SK-N-SH treated with all-trans-retinoic acid at 6 μM for 48 hours (cell line): Measurements from ENCODE around the gene MUSK.

ENCODE experiments used
- ATAC-seq: fragments of 200-7000 bp; cut with Tn5 transposase; 3 replicates; pipeline ENCODE4 v1.9.1; 2020; ENCODE audit warnings: mild to moderate bottlenecking, moderate library complexity
- ARNTL ChIP-seq: fragments of 450-650 bp; formaldehyde crosslinking; IDR thresholded peaks from 2 replicates; pipeline ENCODE4 v1.5.0; 2020; ENCODE audit warnings: low read depth, mild to moderate bottlenecking, moderate library complexity, borderline replicate concordance
- CREB5 ChIP-seq: fragments of 250-450 bp; sonication (Bioruptor Pico); IDR thresholded peaks from 2 replicates; pipeline ENCODE4 v1.5.1; 2020; ENCODE audit warnings: low read depth, mild to moderate bottlenecking, moderate library complexity
- CSDC2 ChIP-seq: fragments of 250-450 bp; sonication (Bioruptor Pico); IDR thresholded peaks from 2 replicates; pipeline ENCODE4 v1.5.0; 2020; ENCODE audit warnings: mild to moderate bottlenecking, moderate library complexity
- ESRRG ChIP-seq: fragments of 250-450 bp; sonication (Bioruptor Pico); IDR thresholded peaks from 2 replicates; pipeline ENCODE4 v1.6.1; 2021; ENCODE audit warnings: mild to moderate bottlenecking
- GLIS3 ChIP-seq: fragments of 250-450 bp; sonication (Bioruptor Pico); IDR thresholded peaks from 2 replicates; pipeline ENCODE4 v1.5.0; 2020; ENCODE audit warnings: mild to moderate bottlenecking, moderate library complexity
- ISL1 ChIP-seq: fragments of 250-450 bp; sonication (Bioruptor Pico); IDR thresholded peaks from 2 replicates; pipeline ENCODE4 v2.1.2; 2022; ENCODE audit warnings: mild to moderate bottlenecking, moderate library complexity
- OSR1 ChIP-seq: fragments of 250-450 bp; sonication (Bioruptor Pico); IDR thresholded peaks from 2 replicates; pipeline ENCODE4 v1.8.0; 2022; ENCODE audit warnings: moderate library complexity, mild to moderate bottlenecking, inconsistent platforms
- PPARA ChIP-seq: fragments of 250-450 bp; sonication (Bioruptor Pico); IDR thresholded peaks from 2 replicates; pipeline ENCODE4 v1.5.0; 2020; ENCODE audit warnings: mild to moderate bottlenecking, borderline replicate concordance
- RARB ChIP-seq: fragments of 250-450 bp; sonication (Bioruptor Pico); IDR thresholded peaks from 2 replicates; pipeline ENCODE4 v1.8.0; 2021; ENCODE audit warnings: mild to moderate bottlenecking, moderate library complexity
- SNAI2 ChIP-seq: fragments of 250-450 bp; sonication (Bioruptor Pico); IDR thresholded peaks from 2 replicates; pipeline ENCODE4 v1.5.0; 2020; ENCODE audit warnings: mild to moderate bottlenecking, moderate library complexity
- TCF4 ChIP-seq: fragments of 250-450 bp; sonication (Bioruptor Pico); IDR thresholded peaks from 2 replicates; pipeline ENCODE4 v1.8.0; 2021; ENCODE audit warnings: mild to moderate bottlenecking, moderate library complexity, borderline replicate concordance
- TOX ChIP-seq: fragments of 250-450 bp; sonication (Bioruptor Pico); IDR thresholded peaks from 2 replicates; pipeline ENCODE4 v1.8.0; 2021; ENCODE audit warnings: mild to moderate bottlenecking, moderate library complexity, borderline replicate concordance
- ZC3H10 ChIP-seq: fragments of 250-450 bp; sonication (Bioruptor Pico); IDR thresholded peaks from 2 replicates; pipeline ENCODE4 v1.5.1; 2021; ENCODE audit warnings: mild to moderate bottlenecking, moderate library complexity
- ZFP3 ChIP-seq: fragments of 250-450 bp; sonication (Bioruptor Pico); IDR thresholded peaks from 2 replicates; pipeline ENCODE4 v1.5.0; 2020; ENCODE audit warnings: mild to moderate bottlenecking, moderate library complexity
- ZFP30 ChIP-seq: fragments of 450-650 bp; formaldehyde crosslinking; IDR thresholded peaks from 2 replicates; pipeline ENCODE4 v1.5.0; 2022; ENCODE audit warnings: mild to moderate bottlenecking, moderate library complexity
- ZNF565 ChIP-seq: fragments of 450-650 bp; formaldehyde crosslinking; conservative IDR thresholded peaks from 2 replicates; pipeline ENCODE4 v1.5.0; 2020; ENCODE audit warnings: low read depth, mild to moderate bottlenecking, moderate library complexity
- ZNF70 ChIP-seq: fragments of 450-650 bp; formaldehyde crosslinking; IDR thresholded peaks from 2 replicates; pipeline ENCODE4 v1.5.0; 2020; ENCODE audit warnings: mild to moderate bottlenecking, moderate library complexity
- ZNF8 ChIP-seq: fragments of 450-650 bp; formaldehyde crosslinking; IDR thresholded peaks from 2 replicates; pipeline ENCODE4 v1.5.0; 2020; ENCODE audit warnings: mild to moderate bottlenecking, moderate library complexity
- TF ChIP-seq, protein P1 (sequence below): fragments of 250-450 bp; sonication (Bioruptor Pico); IDR thresholded peaks from 2 replicates; pipeline ENCODE4 v1.8.0; 2020; ENCODE audit warnings: mild to moderate bottlenecking, moderate library complexity, borderline replicate concordance
- TF ChIP-seq, protein P2 (sequence below): fragments of 250-450 bp; sonication (Bioruptor Pico); IDR thresholded peaks from 2 replicates; pipeline ENCODE4 v1.8.0; 2021; ENCODE audit warnings: low read depth, mild to moderate bottlenecking, moderate library complexity, borderline replicate concordance
- TF ChIP-seq, protein P3 (sequence below): fragments of 250-450 bp; sonication (Bioruptor Pico); IDR thresholded peaks from 2 replicates; pipeline ENCODE4 v1.5.1; 2021; ENCODE audit warnings: mild to moderate bottlenecking, moderate library complexity

MUSK gene

GRCh38 chr9:110731437-110732028 lies 62.9 kb downstream of the MUSK start:
- TF ChIP-seq CREB5 (CRISPR knock-in tag) (no peak), SNAI2 (no peak), OSR1 (CRISPR knock-in tag) (no peak), ZNF8 (no peak), ZNF70 (CRISPR knock-in tag) (no peak)
- TF ChIP-seq, protein P1, sequence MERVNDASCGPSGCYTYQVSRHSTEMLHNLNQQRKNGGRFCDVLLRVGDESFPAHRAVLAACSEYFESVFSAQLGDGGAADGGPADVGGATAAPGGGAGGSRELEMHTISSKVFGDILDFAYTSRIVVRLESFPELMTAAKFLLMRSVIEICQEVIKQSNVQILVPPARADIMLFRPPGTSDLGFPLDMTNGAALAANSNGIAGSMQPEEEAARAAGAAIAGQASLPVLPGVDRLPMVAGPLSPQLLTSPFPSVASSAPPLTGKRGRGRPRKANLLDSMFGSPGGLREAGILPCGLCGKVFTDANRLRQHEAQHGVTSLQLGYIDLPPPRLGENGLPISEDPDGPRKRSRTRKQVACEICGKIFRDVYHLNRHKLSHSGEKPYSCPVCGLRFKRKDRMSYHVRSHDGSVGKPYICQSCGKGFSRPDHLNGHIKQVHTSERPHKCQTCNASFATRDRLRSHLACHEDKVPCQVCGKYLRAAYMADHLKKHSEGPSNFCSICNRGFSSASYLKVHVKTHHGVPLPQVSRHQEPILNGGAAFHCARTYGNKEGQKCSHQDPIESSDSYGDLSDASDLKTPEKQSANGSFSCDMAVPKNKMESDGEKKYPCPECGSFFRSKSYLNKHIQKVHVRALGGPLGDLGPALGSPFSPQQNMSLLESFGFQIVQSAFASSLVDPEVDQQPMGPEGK (CRISPR knock-in tag), result no peak
- ATAC-seq, result no peak

- no peak for ATAC-seq
- TF ChIP-seq ZC3H10 (CRISPR knock-in tag) (no peak), ESRRG (no peak), SNAI2 (no peak), OSR1 (CRISPR knock-in tag) (no peak), ZNF565 (no peak), TCF4 (CRISPR knock-in tag) (no peak), ARNTL (CRISPR knock-in tag) (no peak), ZFP30 (CRISPR knock-in tag) (no peak), CSDC2 (CRISPR knock-in tag) (no peak), TOX (CRISPR knock-in tag) (no peak), ZNF70 (CRISPR knock-in tag) (no peak), PPARA (CRISPR knock-in tag) (no peak), ZFP3 (CRISPR knock-in tag) (no peak), GLIS3 (CRISPR knock-in tag) (no peak), CREB5 (CRISPR knock-in tag) (no peak), ZNF8 (no peak)
- TF ChIP-seq, protein P2, sequence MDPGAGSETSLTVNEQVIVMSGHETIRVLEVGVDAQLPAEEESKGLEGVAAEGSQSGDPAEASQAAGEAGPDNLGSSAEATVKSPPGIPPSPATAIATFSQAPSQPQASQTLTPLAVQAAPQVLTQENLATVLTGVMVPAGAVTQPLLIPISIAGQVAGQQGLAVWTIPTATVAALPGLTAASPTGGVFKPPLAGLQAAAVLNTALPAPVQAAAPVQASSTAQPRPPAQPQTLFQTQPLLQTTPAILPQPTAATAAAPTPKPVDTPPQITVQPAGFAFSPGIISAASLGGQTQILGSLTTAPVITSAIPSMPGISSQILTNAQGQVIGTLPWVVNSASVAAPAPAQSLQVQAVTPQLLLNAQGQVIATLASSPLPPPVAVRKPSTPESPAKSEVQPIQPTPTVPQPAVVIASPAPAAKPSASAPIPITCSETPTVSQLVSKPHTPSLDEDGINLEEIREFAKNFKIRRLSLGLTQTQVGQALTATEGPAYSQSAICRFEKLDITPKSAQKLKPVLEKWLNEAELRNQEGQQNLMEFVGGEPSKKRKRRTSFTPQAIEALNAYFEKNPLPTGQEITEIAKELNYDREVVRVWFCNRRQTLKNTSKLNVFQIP (CRISPR knock-in tag), result no peak
- TF ChIP-seq, protein P1 (CRISPR knock-in tag), result no peak
- TF ChIP-seq, all 23 proteins: peak for 0
Measured at GRCh38 chr9:110738982-110739381, 70.4 kb downstream of the MUSK start.

DNA sequence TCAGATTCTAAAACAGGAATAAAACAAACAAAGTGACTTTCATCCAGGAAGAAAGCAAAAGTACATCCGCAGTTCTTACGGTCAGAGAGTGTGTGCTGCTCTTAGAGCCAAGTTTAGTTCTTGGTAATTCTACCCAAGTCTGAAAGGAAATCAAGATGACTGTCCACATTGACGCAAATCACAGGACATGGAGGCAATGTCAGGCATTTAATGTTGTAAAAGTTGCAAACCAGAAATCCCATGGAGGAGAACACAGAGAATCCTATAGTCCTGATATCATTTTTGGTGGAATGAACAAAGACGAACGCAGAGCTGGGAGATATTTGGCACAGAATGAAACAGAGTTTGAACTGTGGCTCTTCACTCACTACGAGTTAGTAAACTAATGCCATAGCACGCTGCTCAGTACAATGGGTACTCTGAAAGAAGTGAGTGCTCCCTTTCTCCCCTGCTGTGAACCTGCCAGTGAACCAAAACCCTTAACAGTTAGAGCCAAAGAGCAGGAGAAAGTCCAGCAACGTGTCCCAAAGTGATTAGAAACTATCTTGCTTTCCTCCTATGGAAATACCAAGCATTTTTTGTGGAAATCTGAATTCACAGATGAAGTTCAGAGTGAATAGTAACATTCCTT lies 74.3 kb downstream of the MUSK start:
- 0 out of 3 replicates have a peak, but pooled peaks have one; percentile 7 for ATAC-seq
- TF ChIP-seq GLIS3 (CRISPR knock-in tag), result no peak
- TF ChIP-seq ARNTL (CRISPR knock-in tag), result no peak
- TF ChIP-seq ZFP3 (CRISPR knock-in tag), result no peak
- TF ChIP-seq, protein P1 (CRISPR knock-in tag), result no peak
- no peak for TF ChIP-seq RARB (CRISPR knock-in tag)
- TF ChIP-seq SNAI2, result no peak
- TF ChIP-seq, protein P3, sequence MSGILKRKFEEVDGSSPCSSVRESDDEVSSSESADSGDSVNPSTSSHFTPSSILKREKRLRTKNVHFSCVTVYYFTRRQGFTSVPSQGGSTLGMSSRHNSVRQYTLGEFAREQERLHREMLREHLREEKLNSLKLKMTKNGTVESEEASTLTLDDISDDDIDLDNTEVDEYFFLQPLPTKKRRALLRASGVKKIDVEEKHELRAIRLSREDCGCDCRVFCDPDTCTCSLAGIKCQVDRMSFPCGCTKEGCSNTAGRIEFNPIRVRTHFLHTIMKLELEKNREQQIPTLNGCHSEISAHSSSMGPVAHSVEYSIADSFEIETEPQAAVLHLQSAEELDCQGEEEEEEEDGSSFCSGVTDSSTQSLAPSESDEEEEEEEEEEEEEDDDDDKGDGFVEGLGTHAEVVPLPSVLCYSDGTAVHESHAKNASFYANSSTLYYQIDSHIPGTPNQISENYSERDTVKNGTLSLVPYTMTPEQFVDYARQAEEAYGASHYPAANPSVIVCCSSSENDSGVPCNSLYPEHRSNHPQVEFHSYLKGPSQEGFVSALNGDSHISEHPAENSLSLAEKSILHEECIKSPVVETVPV (CRISPR knock-in tag), result no peak
- TF ChIP-seq ZC3H10 (CRISPR knock-in tag), result no peak
- TF ChIP-seq TCF4 (CRISPR knock-in tag), result no peak
- TF ChIP-seq, protein P2 (CRISPR knock-in tag), result no peak
- no peak for TF ChIP-seq ZNF565
- TF ChIP-seq OSR1 (CRISPR knock-in tag), result no peak
- no peak for TF ChIP-seq ISL1
- no peak for TF ChIP-seq ESRRG
